HG03457 (cell line): Measurements from ENCODE around the gene TPD52L1.

ENCODE experiments used
- ATAC-seq: cut with Tn5 transposase; IDR thresholded peaks from one replicate; pipeline ENCODE4 v1.9.1; 2021; ENCODE audit warnings: moderate number of reproducible peaks; ENCODE audit not compliant: unreplicated experiment

Gene TPD52L1

DNA sequence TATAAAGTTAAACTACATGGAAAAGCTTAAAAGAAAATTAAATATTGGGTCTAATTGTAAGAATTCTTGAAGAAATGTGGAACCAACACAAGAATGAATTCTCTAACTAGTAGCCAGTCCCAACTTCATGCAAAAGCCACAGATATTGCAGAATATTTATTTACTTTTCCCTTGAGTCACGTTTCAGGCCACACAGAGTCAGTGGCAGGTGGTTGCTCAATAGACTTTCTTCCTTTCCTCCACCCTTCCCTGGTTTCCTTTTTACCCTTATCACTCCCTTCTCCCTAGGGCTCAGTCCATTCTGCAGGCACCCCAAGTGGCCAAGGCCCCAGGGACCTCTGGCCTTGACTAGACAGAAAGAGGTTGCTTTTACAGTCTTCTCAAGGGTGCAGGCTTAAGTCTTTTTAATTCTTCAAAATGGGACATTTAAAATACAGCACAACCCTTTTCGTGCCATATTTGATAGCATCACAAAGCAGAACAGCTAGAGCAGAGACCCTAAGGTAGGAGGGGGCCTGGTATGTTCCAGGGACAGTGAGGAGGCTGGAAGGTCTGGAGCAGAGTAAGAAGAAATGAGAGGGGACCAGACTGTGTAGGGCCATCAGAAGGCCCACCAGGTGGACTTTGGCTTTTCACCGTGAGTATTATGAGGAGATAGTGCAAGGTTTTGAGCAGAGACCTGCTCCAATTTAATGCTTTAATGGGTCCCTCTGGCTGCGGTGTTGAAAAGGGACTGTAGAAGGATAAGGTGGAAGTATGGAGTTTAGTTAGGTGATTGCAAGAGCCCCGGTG, 83.2 kb downstream of the TPD52L1 start:
- ATAC-seq: no peak

DNA sequence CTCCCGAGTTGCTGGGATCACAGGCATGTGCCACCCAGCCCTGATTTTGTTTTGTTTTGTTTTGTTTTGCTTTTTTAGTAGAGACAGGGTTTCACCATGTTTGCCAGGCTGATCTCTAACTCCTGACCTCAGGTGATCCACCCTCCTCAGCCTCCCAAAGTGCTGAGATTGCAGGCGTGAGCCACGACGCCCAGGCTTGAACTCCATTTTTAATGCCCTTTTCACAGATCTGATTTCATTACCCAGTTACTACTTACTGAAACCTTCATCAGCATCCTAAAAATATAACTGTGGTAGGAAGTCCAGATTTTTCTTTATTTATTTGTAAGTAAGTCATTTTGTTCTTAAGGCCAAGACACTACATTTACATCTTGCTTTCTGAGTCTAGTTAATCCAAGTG, 84.2 kb downstream of the TPD52L1 start:
- ATAC-seq: no peak

DNA sequence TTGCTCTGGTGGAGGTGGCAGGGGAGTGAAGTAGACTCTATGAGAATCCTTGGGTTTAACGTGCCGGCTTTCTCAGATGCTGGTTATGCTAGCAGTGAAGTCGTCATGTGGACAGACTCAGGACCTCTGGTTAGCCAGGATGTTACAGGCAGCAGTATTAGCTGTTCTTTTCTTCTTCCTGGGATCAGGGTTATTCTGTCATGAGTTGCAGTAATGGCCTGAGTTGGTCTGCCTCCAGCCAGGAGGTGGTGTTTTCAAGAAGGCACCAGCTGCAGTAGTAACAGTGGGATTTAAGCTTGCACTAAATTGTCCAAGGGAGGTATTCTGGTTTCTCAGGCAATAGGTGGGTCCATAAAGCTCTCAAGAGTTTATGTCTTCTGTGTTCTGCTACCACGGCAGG, 91.5 kb downstream of the TPD52L1 start:
- no peak for ATAC-seq

DNA sequence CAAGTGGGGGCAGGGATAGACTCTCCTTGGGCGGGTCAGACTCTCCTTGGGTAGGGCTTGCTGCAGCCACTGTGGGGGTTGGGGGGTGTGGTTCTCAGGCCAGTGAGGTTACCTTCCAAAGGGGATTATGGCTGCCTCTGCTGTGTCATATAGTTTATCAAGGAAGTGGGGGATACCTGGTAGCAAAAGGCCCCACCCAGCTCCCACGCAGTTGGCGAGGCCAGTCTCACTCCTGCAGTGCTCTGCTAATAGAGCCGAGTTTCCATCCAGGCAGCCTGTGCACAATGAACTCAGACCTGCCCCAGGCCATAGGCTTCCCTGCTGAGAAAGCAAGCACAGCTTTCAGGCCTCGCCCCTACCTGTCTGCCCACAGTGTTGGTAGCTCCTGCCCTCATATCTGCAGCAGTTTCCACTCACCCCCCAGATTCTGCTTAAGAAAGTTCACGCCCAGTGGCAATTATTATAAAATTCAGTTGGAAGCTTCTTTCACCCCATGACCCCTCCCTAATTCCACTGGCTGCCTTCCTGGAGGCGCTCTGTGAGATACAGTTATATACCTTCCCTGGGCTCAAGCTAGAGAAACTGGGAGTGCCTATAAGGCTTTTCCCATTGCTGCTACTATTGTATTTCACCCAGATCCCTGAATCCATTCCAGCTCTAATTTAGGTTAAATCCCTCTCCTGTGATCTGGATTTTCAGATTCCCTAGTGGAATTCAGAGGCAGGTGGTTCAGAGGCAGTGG, 92.1 kb downstream of the TPD52L1 start:
- no peak for ATAC-seq

DNA sequence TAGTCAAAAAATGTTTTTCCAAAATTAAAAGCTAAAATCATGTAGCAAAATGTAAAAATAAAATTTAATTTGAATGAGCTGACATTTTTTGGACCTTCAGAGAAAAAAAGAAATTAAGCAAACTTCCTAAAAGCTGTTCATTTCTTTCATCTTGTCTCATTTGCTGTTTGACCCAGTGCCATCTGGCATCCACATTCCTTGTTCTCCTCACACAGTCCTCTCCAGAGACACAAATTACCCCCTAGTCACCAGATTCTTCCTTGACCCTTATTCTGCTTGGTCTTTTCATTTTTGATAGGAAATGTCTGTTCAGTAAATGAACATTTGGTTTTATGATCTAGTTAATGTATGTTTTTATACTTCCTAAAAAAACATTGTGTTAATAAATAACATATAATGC, 93.0 kb downstream of the TPD52L1 start:
- no peak for ATAC-seq

DNA sequence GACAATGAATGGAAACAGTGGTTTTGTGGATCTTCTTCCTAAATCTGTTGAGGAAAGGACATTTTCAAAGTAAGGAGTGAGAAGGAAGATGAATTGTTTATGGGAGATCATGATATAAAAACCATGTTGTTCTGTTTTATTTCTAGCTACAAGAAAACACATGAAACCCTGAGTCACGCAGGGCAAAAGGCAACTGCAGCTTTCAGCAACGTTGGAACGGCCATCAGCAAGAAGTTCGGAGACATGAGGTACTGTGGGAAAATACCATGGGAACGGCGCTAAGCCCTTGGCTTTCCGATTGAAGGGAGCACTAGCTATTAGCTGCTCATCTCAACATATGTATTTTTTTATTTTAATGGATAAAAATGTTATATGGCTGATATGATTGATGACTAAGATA, 94.6 kb downstream of the TPD52L1 start:
- no peak for ATAC-seq

DNA sequence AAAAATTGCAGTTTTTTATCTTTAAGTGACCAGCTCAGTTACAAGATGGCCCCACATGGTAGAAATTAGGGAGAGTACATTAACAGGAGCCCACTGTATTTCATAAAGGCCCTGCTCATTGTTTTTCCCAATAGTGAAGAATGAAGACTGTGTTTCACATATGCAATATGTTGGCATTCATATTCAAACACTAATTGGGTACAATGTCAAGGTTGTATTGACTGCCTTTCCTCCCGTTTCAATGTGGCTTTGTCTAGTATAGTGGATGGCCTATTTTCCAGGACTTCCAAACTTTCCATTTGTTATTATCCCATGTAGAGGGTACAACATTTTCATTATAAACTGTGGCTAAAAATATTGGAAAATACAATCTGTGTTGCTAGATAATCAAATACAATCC, 96.9 kb downstream of the TPD52L1 start:
- ATAC-seq: no peak

DNA sequence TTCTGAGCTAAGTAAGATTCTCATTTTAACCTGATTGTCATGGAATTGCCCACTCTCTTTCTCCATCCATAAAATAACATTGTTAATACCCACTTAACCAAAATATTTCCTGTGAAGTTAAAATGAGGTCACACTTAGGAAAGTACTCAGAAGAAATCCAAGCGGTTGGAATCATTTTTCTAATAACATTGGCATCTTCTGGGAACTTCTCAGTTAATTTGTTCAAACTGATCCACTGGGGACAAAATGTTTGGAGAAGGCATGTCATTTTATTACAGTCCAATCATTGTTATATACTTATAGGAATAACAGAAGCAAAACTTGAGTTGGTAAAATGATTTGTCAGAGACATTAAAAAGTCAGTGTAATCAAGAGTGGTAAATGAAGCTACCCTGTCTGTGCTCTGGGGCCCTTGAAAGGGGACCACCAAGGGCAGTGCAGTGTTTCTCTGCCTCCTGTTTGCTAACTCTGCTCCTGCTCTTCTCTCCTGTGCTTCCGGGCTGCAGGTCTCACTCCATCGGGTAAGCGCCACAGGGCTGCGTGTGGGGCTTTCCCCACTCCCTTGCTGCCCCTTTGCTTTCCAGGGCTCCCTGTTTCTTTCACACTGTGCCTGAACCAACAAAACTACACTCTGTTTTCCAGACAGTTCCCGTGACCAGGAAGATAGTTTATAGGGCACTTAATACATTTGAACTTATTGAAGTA, 98.1 kb downstream of the TPD52L1 start:
- no peak for ATAC-seq

DNA sequence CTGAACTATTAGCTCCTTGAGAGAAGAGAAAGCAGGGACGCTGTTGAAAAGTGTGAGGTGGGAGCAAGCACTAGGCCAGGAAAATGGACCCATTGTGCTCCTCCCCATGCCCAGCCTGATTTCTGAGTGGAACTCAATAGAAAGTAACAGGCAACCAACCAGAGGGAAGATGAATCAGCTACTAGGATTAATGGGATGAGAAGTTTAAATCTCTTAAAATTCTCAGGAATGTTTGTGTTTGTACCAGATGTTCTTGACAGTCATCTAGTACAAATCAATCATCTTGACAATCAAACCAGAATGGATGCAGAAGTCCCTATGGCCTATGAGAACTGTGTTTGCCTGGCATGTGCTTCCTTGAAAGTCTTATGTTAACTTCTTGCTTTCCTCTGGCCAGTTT, 99.3 kb downstream of the TPD52L1 start:
- ATAC-seq: no peak

DNA sequence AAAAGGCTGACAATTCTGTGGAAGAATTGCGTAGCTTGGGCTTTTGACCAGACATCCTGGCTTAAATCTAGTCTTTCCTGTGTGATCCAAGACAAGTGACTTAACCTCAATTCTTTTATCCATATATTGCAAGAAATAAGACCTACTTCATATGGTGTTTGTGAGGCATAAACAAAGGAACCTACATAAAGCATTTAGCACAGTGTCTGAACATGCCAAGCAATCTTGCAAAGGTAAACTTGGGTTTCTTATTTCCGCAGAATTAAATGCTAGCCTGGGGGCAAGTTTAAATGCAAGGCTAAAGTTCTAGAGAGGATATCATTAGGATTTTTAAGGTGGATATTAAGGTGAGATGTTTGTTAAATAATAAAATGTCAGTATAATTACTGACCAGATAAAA, 100.3 kb downstream of the TPD52L1 start:
- ATAC-seq: no peak

DNA sequence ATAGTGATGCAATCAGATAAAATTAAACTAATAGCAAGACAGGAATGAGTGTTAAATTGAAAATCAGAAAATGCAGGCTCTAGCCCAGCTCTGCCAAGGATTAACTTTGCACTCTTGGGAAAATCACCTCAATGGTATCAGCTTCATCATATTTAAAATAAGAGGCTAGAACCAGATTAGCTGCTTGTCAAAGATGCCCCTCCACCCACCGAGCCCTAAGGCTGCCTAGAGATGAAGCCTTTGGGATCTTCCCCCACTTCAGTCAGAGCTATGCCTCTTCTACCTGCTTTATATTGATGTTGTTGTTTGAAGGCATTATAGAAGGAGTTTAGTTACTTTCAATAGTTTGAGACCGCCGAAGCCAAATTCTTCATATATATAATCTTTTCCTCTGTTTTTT, 100.7 kb downstream of the TPD52L1 start:
- ATAC-seq: no peak

DNA sequence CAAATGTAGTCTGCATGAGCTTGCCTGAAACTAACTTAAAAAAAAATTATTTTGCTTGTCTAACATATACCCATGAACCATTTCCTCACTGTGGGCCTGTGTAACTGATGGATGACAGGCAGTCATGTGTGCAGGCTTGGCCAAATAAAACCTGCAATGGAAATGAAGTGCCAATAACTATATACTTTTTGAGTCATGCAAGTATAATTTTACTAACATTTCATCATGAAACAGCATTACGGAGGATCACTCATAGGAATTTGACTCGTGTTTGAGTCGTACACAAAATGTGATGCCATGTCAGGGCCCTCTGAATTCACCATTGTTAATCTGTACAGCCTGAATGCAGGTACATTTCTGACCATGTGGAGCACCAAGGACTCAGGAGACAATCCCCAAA, 101.6 kb downstream of the TPD52L1 start:
- no peak for ATAC-seq

DNA sequence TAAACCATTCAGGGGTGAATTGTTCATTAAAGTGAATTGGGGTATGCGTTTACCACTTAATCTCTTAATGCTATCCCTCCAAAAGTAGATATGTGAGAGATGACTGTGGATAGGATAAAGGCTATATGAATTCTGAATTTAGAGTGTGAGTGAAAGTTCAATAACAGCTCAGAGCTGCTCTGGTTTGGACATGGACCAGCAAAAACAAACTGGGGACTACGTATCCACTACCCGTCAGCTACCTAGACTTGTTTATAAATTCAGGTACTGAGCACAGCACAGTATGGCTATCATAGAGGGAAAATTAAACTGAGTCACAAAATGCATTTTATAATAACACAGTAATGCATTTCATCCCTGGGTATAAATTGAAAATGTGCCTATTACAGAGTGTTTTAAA, 103.8 kb downstream of the TPD52L1 start:
- ATAC-seq: no peak

DNA sequence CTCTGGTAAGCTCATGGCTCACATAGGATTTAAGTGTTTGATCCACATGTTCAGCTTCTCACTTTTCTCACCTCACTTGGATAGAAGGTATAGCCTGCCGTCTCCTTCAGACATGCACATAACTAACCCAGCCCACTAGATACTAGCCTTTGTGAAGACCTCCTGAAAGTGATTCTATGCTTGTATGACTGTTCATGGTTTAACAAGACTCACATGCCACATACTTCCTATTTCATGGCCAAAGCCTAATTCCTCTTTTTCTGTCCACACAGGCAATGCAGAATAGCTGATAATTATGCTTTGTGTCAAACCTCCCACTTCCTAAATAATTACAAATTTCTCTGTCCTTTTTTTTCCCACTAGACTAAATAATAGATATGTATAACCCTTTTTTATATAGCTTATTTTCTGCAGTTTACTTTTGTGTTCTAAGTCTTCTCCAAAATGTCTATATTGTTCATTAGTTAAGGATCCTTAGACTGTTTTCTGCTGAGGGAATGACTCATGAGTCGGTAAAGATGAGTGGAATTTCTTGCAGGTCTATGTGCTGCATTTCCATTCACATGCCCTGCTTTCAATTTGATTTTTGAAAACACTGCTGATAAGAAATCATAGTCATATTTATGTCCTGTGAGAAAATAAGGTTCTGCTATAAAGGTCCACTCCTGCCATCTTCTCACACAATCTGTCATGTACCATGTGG, 105.2 kb downstream of the TPD52L1 start:
- ATAC-seq: no peak

DNA sequence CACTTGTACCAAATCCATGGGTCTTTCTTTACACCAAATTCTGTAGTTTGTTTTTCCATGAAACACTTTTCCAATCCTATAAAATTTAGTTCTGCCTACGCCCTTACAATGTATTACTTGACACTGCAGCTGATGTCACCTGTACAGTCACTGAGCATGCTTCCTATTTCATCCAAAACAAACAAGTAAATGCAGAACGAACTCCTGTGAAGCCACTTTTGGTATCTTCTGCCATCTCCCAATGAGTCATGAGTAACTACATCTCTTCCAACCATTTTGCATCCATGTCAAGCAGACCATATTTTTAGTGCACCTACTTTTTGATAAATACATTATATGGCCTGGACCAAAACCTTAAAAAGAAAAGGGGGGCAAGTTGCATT, 105.8 kb downstream of the TPD52L1 start:
- no peak for ATAC-seq

DNA sequence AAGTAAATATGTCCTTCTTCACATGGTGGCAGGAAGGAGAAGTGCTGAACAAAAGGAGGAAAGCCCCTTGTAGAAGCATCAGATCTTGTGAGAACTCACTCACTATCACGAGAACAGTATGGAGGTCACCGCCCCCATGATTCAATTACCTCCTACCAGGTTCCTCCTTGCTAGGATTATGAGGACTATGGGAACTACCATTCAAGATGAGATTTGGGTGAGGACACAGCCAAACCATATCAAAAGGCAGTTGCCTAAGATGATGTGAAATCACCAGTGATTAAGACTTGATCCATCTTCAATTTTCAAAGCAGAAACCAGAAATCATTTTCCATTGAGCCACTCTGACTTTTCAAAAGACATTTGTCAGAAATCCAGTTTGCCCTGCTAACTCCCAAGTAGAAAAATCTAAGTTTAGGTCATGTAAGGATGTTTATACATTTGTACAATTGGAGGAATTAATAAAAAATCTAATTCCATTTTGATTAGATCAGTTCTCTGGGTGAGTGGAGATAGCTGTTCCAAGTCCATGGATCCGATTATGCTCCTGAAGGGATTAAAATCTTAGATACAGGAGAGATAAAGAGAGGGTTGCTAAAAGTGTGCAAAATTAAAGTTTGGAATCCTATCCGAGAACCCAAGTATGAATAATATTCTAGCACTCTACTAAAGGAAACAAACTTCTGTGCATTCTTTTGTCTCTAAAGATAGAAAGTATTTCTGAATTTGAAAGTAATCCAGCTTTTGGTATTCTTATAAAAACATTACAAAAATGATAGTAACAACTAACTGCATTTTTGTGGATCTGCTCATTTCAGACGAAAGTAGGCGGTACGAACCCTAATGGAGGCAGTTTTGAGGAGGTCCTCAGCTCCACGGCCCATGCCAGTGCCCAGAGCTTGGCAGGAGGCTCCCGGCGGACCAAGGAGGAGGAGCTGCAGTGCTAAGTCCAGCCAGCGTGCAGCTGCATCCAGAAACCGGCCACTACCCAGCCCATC, 108.7 kb downstream of the TPD52L1 start:
- no peak for ATAC-seq

DNA sequence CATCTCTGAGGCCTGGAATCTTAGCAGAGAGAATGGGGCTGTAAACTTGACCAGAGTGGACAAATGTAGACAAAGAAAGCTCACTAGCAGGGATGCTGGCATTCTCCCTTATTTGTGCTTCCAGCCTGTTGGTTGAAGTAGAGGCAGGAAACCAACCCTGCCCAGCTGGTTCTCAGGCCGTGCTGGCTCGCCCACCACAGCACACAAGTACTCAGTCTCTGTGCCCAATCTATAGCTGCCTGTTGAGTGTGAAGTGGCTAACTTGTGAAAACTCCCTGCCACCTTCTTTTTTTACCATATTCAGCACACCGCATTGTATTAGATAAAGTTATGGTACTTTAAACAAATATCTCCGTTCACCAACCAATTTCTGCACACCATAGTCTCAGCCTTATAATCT, 110.9 kb downstream of the TPD52L1 start:
- no peak for ATAC-seq

DNA sequence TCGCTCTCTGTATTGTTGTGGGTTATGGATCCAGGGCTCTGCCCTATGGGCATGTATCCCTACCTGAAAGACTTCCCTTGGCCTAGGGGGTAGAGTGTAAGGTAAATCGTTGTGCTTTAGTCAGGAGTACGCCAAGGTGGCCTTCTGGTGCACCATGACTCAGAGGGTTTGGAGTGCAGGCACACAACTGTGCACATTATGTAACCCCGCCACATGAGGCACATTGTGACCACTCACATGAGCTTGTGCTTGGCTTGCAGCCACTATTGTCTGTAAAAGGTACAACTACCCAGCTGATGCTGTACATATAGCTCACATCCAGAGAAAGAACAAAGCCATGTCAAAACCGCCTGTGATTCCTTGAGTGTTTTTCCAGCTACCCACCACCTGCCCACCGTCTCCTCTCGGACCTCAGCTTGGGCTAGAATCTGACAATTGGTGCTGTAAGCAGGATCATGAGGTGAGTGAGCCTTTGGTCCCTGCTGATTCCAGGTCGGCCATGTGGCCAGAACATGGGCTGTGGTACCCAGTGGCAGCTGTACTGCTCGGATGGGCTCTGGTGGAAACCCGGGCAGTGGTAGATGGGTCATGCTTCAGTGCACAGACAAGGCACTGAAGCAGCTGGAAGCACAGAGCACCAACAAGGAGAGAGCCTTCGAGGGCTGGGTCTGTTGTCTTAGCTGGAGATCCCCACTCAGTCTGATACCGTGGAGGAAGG, 114.4 kb downstream of the TPD52L1 start:
- no peak for ATAC-seq

DNA sequence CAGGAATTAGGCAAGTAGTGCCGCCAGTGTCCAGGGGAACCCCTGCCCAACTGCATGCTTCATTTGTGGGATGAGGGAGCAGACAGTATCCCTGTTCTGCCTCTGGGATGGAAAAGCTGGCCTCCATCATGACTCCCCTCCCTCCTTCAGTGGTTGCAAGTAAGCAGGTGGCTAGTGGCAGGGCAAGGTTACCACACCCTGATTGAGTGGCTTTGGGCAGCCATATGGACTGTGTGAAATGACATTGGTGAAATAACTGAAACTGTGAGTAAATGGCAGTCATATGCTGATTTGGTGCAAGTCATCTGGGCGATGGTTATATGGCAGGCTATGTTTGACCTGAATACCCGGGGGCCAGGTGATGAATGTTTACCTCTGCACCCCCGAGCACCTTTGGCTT, 115.2 kb downstream of the TPD52L1 start:
- no peak for ATAC-seq
